Retina (tissue), 1 donor: ENCODE measurements around the gene DAB2IP.
"Not testable (repeated sequence)": the region's sequence is repeated elsewhere in the genome, so short reads cannot be mapped to it uniquely, and the experiment has no call there.

Experiments
- DNase-seq: peaks from one replicate; pipeline ENCODE4 v3.0.0-alpha.2; 2016

The DAB2IP gene

GRCh38 chr9:121731919-121732318 is 80.5 kb downstream of the DAB2IP start:
- DNase-seq: no peak

DNA sequence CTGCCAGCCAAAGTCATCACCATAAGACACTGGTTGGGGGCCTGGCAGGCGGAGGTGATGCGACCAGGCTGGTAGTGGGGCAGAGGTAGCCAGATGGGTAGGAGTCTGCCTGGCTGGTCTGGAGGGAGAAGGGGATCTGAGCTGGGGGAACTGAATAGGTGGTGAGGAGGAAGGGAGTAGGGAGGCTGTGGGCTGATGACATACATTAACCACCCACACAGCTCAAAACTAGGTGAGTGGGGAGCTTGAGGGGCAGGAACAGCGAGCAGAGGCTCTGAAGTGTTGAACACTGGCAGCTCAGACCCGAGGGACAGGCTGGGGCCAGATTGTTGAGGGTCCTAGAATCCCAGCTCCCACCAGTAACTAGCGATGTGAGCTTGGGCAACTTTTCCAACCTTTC is 81.0 kb downstream of the DAB2IP start:
- no peak for DNase-seq

GRCh38 chr9:121732886-121733285 is 81.5 kb downstream of the DAB2IP start:
- DNase-seq: no peak

- DNase-seq: no peak
These were observed 83.0 kb downstream of the DAB2IP start for GRCh38 chr9:121734465-121734864.

GRCh38 chr9:121735065-121735792 is 83.8 kb downstream of the DAB2IP start:
- no peak for DNase-seq

GRCh38 chr9:121735793-121736770 is 84.6 kb downstream of the DAB2IP start:
- DNase-seq: peak; percentile 70

DNA sequence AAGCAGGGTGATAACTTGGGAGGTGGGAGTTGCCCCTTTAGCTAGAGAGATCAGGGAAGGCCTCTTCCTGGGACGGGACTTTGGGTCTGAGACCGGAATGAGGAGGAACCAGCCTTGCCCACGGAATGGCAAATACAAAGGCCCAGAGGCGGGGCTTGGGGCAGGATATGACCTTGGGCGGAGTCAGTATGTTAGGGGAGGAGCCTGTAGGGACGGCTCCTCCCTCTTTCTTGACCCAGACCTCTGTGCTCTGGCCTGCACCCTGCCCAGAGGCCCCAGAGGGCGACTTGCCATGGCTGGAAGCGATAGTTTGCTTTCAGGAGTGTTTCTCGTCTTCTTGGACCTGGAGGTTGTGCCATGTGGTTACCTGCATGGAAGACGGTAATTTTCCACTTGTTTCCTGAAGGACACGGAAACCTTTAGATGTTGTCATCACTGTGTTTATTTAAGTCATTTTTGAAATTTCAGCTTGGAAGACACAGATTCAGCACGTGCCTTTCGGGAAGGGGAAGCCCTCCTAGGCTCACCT is 85.6 kb downstream of the DAB2IP start:
- no peak for DNase-seq

GRCh38 chr9:121737481-121737931 is 86.1 kb downstream of the DAB2IP start:
- DNase-seq: no peak

- DNase-seq: no peak
These were observed 87.0 kb downstream of the DAB2IP start for GRCh38 chr9:121738411-121738810.

GRCh38 chr9:121738968-121739367 is 87.5 kb downstream of the DAB2IP start:
- no peak for DNase-seq

DNA sequence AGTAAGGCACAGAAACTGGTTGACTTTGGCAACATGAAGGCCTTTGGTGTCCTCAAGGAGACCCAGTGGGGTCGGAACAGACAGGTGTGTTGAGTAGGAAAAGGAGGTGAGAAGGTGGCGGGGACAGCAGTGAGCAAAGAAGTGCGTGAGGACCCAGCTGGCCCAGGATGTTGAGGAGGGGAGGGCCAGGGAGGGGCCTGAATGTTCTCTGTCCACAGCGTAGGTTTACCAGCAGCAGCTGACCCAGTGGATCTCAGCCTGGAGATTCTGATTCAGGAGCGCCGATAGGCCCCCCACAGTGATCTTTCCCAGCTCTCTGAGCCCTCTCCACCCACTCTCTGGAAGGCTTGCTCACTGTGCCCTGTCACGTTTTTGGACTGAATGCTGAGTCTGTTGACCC is 88.5 kb downstream of the DAB2IP start:
- no peak for DNase-seq

- no peak for DNase-seq
These were observed 89.9 kb downstream of the DAB2IP start for GRCh38 chr9:121741228-121741918.

DNA sequence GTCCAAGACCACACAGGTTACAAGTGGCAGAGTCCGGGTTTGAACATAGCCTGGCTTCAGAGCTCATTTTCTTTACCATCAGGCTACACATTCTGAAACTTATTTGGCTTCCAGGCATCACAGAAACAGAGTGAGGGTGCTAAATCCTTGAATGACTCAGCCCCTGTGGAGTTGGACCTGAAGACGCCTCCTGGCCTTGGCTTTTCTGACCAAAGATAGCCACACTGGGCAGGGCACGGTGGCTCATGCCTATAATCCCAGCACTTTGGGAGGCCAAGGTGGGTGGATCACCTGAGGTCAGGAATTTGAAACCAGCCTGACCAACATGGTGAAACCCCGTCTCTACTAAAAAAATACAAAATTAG is 90.5 kb downstream of the DAB2IP start:
- DNase-seq: not testable (repeated sequence)

GRCh38 chr9:121742923-121743322 is 91.5 kb downstream of the DAB2IP start:
- DNase-seq: no peak

GRCh38 chr9:121743441-121744001 is 92.1 kb downstream of the DAB2IP start:
- peak; percentile 85 for DNase-seq

DNA sequence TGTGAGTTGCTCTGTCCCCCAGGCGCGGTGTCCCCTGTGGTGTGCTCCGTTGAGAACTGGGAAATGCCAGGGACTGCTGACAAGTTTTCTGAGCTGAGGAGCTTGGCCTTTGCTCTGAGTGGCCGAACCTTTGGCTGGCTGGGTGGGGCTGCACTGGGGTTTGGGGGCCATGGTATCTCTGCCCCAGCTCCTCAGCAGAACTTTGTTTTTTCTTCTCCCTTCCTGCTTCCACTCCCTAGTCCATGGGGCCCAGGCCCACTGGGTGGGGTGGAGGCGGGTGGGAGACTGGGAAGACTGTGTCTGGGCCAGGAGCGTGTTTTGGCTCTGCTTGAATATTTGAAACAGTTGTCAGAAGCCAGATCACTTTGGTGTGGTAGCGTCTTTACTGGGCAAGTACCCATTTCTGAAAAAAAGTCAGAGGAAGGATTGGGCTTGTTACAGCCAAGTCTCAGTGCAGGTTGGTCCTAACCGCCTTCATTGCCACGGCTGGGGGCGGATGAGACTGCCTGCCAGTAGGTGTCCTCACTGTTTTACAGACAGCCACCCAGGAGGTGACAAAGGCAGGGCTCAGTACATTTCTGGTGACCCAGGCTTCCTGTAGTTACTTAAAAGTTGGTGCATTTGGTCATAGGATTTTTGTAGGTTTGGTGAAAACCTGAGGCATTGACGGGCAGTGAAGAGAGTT is 92.7 kb downstream of the DAB2IP start:
- peak; percentile 50 for DNase-seq

DNA sequence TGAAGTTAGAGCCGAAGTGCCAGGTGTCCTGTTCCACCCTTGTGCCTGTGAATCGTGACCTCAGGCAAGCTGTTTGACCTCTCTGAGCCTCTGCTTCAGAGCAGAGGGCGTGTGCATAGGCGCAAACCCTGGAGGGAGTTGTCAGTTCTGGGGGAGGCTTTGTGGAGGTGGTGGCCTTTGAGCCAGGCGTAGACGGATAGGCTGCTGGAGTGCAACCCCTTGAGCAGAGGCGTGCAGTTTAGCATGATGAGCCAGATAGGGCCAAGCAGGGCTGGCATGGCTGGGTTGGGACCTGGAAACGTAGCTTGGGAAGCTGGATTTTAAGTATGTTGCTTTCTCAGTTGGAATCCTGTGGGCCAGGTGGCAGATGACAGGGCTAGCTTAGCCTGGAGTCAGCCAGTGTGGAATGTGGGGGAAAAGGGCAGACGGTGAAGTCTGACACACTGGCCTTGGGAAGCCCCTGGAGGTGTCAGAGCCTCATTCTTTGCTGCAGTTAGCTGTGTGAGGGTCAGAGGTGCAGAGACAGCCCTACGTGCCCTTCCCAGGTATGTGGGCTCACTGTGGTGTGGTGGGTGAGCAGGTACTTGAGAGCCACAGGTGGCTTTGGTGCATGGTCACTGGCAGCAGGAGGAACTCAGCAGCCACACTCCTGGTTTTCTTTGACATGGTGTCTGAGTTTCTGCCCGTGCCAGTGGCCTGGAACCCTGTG is 93.4 kb downstream of the DAB2IP start:
- no peak for DNase-seq

DNA sequence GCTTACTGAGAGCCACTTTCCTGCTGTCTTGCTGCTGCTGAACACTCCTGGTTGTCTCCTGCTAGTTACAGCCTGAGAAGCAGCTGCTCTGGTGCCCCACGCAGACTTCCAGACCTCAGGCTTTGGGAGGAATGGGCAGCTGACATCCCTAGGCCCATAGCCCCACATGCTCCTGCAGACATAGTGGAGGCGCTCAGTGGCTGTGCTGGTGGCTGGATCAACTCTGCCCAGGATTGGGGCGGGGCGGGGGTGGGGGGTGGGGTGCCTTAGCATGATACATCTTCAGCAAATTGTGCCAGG is 93.9 kb downstream of the DAB2IP start:
- no peak for DNase-seq

- no peak for DNase-seq
These were observed 95.0 kb downstream of the DAB2IP start for GRCh38 chr9:121746411-121746810.

GRCh38 chr9:121746866-121747265 is 95.4 kb downstream of the DAB2IP start:
- no peak for DNase-seq

DNA sequence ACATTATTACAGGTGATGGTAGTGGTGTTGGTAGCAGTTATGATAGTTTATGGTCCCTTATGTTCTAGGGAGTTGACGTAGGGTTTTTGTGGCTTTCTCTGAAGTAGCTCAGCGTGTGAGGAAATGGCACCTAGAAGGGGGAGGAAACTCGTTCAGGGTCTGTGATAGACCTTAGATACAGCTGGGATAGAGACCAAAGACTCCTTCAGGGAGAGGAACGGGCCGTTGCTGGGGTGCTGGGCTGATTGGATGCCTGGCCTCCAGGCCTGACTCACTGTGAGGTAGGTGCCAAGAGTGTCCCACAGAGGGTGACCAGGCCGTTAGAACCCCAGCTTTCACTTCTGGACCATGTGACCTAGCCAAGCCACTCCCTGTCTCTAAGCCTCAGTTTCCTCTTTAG is 96.6 kb downstream of the DAB2IP start:
- DNase-seq: no peak
